Measurements from ENCODE around the gene SLC9A3.

DNA sequence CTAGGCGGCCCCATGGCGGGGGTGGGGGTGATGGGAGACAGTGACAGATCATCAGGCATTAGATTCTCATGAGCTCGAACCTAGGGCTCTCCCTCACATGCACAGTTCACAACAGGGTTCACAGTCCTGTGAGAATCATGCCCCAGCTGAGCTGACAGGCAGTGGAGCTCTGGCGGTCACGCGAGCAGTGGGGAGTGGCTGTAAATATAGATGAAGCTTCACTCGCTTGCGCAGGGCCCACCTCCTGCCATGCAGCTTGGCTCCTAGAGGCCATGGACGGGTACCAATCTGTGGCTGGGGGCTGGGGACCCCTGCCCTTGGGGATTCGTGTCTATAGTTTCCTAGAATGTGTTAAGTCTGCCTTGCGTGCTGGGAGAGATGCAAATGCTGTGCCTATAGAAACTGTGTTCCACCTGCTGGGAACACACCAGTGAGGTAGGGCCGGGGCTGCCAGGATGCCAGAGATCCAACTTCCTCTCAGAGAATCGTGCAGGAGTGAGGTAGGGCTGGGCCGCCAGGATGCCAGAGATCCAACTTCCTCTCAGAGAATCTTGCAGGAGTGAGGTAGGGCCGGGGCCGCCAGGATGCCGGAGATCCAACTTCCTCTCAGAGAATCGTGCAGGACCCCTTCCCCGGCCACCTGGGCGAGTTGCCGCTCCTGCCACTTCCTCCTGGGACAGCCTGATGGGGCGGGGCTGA, 95.3 kb downstream of the SLC9A3 start:
- no peak for TF ChIP-seq YY1 (tag by site-specific recombination; IDR thresholded peaks at IDR 0.05)
- TF ChIP-seq, protein P1, sequence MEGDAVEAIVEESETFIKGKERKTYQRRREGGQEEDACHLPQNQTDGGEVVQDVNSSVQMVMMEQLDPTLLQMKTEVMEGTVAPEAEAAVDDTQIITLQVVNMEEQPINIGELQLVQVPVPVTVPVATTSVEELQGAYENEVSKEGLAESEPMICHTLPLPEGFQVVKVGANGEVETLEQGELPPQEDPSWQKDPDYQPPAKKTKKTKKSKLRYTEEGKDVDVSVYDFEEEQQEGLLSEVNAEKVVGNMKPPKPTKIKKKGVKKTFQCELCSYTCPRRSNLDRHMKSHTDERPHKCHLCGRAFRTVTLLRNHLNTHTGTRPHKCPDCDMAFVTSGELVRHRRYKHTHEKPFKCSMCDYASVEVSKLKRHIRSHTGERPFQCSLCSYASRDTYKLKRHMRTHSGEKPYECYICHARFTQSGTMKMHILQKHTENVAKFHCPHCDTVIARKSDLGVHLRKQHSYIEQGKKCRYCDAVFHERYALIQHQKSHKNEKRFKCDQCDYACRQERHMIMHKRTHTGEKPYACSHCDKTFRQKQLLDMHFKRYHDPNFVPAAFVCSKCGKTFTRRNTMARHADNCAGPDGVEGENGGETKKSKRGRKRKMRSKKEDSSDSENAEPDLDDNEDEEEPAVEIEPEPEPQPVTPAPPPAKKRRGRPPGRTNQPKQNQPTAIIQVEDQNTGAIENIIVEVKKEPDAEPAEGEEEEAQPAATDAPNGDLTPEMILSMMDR (tag by site-specific recombination; IDR thresholded peaks at IDR 0.05): no peak
- TF ChIP-seq ZNF10 (tag by site-specific recombination; IDR thresholded peaks at IDR 0.05): no peak
- TF ChIP-seq, protein P2, sequence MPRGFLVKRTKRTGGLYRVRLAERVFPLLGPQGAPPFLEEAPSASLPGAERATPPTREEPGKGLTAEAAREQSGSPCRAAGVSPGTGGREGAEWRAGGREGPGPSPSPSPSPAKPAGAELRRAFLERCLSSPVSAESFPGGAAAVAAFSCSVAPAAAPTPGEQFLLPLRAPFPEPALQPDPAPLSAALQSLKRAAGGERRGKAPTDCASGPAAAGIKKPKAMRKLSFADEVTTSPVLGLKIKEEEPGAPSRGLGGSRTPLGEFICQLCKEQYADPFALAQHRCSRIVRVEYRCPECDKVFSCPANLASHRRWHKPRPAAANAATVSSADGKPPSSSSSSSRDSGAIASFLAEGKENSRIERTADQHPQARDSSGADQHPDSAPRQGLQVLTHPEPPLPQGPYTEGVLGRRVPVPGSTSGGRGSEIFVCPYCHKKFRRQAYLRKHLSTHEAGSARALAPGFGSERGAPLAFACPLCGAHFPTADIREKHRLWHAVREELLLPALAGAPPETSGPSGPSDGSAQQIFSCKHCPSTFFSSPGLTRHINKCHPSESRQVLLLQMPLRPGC (tag by site-specific recombination; IDR thresholded peaks at IDR 0.05): no peak
- no peak for TF ChIP-seq ZNF423 (tag by site-specific recombination; IDR thresholded peaks at IDR 0.05)
- TF ChIP-seq, protein P3, sequence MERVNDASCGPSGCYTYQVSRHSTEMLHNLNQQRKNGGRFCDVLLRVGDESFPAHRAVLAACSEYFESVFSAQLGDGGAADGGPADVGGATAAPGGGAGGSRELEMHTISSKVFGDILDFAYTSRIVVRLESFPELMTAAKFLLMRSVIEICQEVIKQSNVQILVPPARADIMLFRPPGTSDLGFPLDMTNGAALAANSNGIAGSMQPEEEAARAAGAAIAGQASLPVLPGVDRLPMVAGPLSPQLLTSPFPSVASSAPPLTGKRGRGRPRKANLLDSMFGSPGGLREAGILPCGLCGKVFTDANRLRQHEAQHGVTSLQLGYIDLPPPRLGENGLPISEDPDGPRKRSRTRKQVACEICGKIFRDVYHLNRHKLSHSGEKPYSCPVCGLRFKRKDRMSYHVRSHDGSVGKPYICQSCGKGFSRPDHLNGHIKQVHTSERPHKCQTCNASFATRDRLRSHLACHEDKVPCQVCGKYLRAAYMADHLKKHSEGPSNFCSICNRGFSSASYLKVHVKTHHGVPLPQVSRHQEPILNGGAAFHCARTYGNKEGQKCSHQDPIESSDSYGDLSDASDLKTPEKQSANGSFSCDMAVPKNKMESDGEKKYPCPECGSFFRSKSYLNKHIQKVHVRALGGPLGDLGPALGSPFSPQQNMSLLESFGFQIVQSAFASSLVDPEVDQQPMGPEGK (tag by site-specific recombination; IDR thresholded peaks at IDR 0.05): no peak
- TF ChIP-seq ZBTB21 (tag by site-specific recombination; IDR thresholded peaks at IDR 0.05): no peak
- TF ChIP-seq ZNF785 (tag by site-specific recombination; IDR thresholded peaks at IDR 0.05): no peak
- TF ChIP-seq ZNF37A (tag by site-specific recombination; IDR thresholded peaks at IDR 0.05): no peak
- no peak for TF ChIP-seq ZFP37 (tag by site-specific recombination; IDR thresholded peaks at IDR 0.05)
- no peak for TF ChIP-seq FEZF1 (tag by site-specific recombination; IDR thresholded peaks at IDR 0.05)
- no peak for TF ChIP-seq ZNF16 (tag by site-specific recombination; IDR thresholded peaks at IDR 0.05; ENCODE audit: low read depth)
- TF ChIP-seq, protein P4, sequence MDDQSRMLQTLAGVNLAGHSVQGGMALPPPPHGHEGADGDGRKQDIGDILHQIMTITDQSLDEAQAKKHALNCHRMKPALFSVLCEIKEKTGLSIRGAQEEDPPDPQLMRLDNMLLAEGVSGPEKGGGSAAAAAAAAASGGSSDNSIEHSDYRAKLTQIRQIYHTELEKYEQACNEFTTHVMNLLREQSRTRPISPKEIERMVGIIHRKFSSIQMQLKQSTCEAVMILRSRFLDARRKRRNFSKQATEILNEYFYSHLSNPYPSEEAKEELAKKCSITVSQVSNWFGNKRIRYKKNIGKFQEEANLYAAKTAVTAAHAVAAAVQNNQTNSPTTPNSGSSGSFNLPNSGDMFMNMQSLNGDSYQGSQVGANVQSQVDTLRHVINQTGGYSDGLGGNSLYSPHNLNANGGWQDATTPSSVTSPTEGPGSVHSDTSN (CRISPR knock-in tag; IDR thresholded peaks at IDR 0.05): no peak
